Erythroblast (primary cell): Measurements from ENCODE around the gene RFX5.

Experiments
- GATA1 ChIP-seq: IDR thresholded peaks from 2 replicates; pipeline ENCODE4 v1.6.1; 2011; ENCODE audit warnings: low read depth, mild to moderate bottlenecking, control low read depth, low read length, moderate library complexity
- POLR2A ChIP-seq: IDR thresholded peaks from 2 replicates; pipeline ENCODE4 v1.6.1; 2011; ENCODE audit warnings: mild to moderate bottlenecking, low read length

GRCh38 chr1:151311589-151312331, 35.3 kb downstream of the RFX5 start:
- TF ChIP-seq POLR2A (peak; percentile 26), GATA1 (no peak)
